ENCODE measurements around the gene ABI3.

DNA sequence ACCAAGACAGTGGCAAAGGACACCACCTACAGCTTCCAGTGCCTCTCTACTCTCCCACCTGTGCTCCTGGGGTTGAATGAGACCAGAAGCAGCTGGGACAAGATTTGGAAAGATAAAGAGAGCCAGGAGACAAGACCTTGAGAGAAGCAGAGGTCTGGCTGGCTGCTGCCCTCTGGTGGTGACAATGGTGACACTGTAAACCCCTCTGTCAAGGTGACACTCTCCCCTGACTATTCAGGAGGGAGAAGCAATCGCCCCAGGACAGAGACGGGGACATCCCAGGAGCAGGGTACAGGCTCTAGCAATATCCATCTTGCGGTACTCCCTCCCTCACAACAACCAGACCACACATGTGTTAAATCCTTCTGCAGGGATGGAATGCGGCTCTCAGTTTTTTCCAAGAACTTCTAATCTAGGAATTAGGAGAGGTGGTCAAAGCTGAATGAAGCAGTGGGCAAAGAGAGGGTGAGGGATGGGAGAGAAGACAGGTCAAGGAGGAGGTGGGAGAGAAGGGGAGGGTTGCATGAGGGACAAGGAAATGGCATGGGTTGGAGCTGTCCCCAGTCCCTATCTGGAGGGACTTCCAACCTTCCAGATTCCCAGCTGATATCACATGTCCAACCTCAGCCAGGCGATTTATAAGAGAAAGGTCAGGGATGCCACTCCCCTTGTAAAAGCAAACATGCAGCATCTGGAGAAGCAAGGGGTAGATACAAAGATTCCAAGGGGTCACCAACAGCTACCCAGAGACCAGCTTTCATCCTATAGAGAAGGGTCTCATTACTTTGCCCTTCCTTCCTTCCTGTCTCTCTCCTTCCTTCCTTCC, 17.1 kb downstream of the ABI3 start:
- TF ChIP-seq, protein P1, sequence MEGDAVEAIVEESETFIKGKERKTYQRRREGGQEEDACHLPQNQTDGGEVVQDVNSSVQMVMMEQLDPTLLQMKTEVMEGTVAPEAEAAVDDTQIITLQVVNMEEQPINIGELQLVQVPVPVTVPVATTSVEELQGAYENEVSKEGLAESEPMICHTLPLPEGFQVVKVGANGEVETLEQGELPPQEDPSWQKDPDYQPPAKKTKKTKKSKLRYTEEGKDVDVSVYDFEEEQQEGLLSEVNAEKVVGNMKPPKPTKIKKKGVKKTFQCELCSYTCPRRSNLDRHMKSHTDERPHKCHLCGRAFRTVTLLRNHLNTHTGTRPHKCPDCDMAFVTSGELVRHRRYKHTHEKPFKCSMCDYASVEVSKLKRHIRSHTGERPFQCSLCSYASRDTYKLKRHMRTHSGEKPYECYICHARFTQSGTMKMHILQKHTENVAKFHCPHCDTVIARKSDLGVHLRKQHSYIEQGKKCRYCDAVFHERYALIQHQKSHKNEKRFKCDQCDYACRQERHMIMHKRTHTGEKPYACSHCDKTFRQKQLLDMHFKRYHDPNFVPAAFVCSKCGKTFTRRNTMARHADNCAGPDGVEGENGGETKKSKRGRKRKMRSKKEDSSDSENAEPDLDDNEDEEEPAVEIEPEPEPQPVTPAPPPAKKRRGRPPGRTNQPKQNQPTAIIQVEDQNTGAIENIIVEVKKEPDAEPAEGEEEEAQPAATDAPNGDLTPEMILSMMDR (IDR thresholded peaks at IDR 0.05; ENCODE audit: poor library complexity, severe bottlenecking): peak; percentile 84
- TF ChIP-seq SMC3 (conservative IDR thresholded peaks at IDR 0.05; ENCODE audit: poor library complexity): peak; percentile 81
- no peak for TF ChIP-seq EP300 (conservative IDR thresholded peaks at IDR 0.05; ENCODE audit: poor library complexity, severe bottlenecking)
- TF ChIP-seq POLR2AphosphoS5 (IDR thresholded peaks at IDR 0.05): no peak
